GM21528 (cell line): ENCODE measurements around the gene LYSMD4.
A peak's percentile ranks its signal among the peaks of the same experiment; 100 is the strongest.

ENCODE experiments used
- ATAC-seq: cut with Tn5 transposase; IDR thresholded peaks from one replicate; pipeline ENCODE4 v1.9.1; 2021; ENCODE audit warnings: mild to moderate bottlenecking, moderate library complexity; ENCODE audit not compliant: unreplicated experiment, low FRiP score

The LYSMD4 gene

GRCh38 chr15:99707473-99708270 lies 25.6 kb downstream of the LYSMD4 start:
- no peak for ATAC-seq

GRCh38 chr15:99706557-99707303 lies 26.5 kb downstream of the LYSMD4 start:
- ATAC-seq, result no peak

- peak; percentile 69 for ATAC-seq
Observed at GRCh38 chr15:99704444-99704838, 28.8 kb downstream of the LYSMD4 start.

GRCh38 chr15:99703603-99704443 lies 29.4 kb downstream of the LYSMD4 start:
- peak; percentile 50 for ATAC-seq

GRCh38 chr15:99702895-99703602 lies 30.2 kb downstream of the LYSMD4 start:
- ATAC-seq, result no peak

GRCh38 chr15:99696096-99696495 lies 37.1 kb downstream of the LYSMD4 start:
- ATAC-seq, result no peak

GRCh38 chr15:99692825-99693224 lies 40.4 kb downstream of the LYSMD4 start:
- ATAC-seq, result no peak

- ATAC-seq, result no peak
Observed at GRCh38 chr15:99686290-99686689, 46.9 kb downstream of the LYSMD4 start.

GRCh38 chr15:99683000-99683670 lies 50.1 kb downstream of the LYSMD4 start:
- ATAC-seq, result no peak

GRCh38 chr15:99682455-99682854 lies 50.8 kb downstream of the LYSMD4 start:
- no peak for ATAC-seq

- ATAC-seq, result no peak
Observed at GRCh38 chr15:99681990-99682389, 51.2 kb downstream of the LYSMD4 start.

- no peak for ATAC-seq
Observed at GRCh38 chr15:99680276-99680675, 53.0 kb downstream of the LYSMD4 start.

GRCh38 chr15:99677540-99678134 lies 55.6 kb downstream of the LYSMD4 start:
- ATAC-seq, result peak; percentile 71
